ENCODE measurements around the gene LRRC3. TPM values are rescaled to one million over a fixed set of nuclear protein-coding genes. Genes with fewer than 3 reads are reported as not detected.

LRRC3 gene
- polyA plus RNA-seq, 1 of the 3 experiments (the other 2 are of a cell fraction), result 2.3 TPM

DNA sequence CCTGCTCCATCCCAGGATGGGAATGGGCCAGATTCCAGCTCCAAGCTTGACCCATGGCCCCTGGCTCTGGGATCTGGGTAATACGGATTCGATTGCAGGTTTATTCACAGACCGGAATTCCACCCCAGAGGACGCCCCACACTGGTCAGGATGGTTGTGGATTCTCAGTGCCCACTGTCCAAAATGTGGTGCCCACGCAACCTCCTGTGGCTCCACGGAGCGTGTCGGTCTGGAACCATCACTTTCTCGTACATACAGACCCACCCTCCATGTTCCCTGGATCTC is 53.1 kb downstream of the LRRC3 start (continued):
- TF ChIP-seq, protein P1, sequence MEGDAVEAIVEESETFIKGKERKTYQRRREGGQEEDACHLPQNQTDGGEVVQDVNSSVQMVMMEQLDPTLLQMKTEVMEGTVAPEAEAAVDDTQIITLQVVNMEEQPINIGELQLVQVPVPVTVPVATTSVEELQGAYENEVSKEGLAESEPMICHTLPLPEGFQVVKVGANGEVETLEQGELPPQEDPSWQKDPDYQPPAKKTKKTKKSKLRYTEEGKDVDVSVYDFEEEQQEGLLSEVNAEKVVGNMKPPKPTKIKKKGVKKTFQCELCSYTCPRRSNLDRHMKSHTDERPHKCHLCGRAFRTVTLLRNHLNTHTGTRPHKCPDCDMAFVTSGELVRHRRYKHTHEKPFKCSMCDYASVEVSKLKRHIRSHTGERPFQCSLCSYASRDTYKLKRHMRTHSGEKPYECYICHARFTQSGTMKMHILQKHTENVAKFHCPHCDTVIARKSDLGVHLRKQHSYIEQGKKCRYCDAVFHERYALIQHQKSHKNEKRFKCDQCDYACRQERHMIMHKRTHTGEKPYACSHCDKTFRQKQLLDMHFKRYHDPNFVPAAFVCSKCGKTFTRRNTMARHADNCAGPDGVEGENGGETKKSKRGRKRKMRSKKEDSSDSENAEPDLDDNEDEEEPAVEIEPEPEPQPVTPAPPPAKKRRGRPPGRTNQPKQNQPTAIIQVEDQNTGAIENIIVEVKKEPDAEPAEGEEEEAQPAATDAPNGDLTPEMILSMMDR (IDR thresholded peaks at IDR 0.05), result no peak
- TF ChIP-seq YY1 (IDR thresholded peaks at IDR 0.05; ENCODE audit: low read depth), result no peak

DNA sequence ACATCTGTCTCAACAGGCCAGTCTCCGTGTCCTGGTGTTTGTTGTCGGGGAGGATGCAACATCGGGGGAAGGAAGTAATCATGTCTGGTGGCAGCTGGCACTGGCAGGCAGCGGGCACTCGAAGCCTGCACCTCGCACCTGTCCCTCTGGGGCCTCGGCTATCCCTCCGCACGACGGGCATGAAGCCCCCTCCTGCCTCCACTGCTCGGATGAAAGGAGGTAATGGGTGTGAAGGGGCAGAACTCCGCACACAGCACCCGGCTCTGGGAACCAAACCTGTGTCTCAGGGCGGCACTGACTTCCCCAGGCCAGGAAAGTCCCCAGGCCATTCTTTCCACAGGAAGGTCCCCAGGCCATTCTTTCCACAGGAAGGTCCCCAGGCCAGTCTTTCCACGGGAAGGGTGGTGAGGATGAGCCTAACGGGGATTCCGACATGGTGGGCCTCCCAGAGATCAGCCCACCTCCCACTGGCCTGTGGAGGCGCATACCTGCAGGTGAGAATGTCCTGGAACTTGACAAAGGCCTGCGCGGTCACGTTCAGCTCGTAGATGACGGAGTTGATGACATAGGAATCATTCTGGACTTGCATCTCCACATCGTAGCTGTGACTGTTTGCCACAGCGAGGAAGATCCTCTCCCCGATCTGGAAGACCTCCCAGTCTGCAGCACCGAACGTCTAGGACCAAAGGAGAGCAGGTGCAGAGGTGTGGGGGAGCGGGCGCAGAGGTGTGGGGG is 53.6 kb downstream of the LRRC3 start:
- ChIA-PET CTCF (interaction anchor here (1.0 to 3.4 kb wide), 5 partner anchors 14 to 307 kb away, joined by 3 to 31 read pairs (median 6); no protein-coding TSS in a partner anchor), POLR2A (no interaction called here)
- 73% methylated on average over 15 of the region's 30 CpGs for WGBS (ENCODE audit: low lambda C conversion rate)
- no peaks in the 10 kb centered on the region for H3K79me2 ChIP-seq (ENCODE audit: insufficient read depth)
- TF ChIP-seq TEAD4 (IDR thresholded peaks at IDR 0.05; ENCODE audit: borderline replicate concordance, insufficient read depth) (no peak), JUND (IDR thresholded peaks at IDR 0.05) (no peak), CHD2 (IDR thresholded peaks at IDR 0.05; ENCODE audit: low read length, partially characterized antibody) (no peak), EZH2phosphoT487 (IDR thresholded peaks at IDR 0.05; ENCODE audit: borderline replicate concordance, low read depth) (no peak), RXRA (IDR thresholded peaks at IDR 0.05; ENCODE audit: borderline replicate concordance, low read depth) (no peak), ELF1 (IDR thresholded peaks at IDR 0.05) (no peak), SIN3A (IDR thresholded peaks at IDR 0.05; ENCODE audit: borderline replicate concordance, low read depth, low read length) (no peak), GABPA (IDR thresholded peaks at IDR 0.05; ENCODE audit: low read depth) (no peak), POLR2AphosphoS5 (IDR thresholded peaks at IDR 0.05; ENCODE audit: low read depth, low read length) (no peak), FOXM1 (IDR thresholded peaks at IDR 0.05; ENCODE audit: low read depth) (no peak), TCF12 (IDR thresholded peaks at IDR 0.05) (no peak), TAF1 (IDR thresholded peaks at IDR 0.05; ENCODE audit: borderline replicate concordance, low read depth, low read length) (no peak), FOXJ3 (CRISPR knock-in tag; IDR thresholded peaks at IDR 0.05) (no peak), SMC3 (IDR thresholded peaks at IDR 0.05; ENCODE audit: low read depth, low read length) (no peak)
- TF ChIP-seq, protein P2, sequence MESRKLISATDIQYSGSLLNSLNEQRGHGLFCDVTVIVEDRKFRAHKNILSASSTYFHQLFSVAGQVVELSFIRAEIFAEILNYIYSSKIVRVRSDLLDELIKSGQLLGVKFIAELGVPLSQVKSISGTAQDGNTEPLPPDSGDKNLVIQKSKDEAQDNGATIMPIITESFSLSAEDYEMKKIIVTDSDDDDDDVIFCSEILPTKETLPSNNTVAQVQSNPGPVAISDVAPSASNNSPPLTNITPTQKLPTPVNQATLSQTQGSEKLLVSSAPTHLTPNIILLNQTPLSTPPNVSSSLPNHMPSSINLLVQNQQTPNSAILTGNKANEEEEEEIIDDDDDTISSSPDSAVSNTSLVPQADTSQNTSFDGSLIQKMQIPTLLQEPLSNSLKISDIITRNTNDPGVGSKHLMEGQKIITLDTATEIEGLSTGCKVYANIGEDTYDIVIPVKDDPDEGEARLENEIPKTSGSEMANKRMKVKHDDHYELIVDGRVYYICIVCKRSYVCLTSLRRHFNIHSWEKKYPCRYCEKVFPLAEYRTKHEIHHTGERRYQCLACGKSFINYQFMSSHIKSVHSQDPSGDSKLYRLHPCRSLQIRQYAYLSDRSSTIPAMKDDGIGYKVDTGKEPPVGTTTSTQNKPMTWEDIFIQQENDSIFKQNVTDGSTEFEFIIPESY (IDR thresholded peaks at IDR 0.05; ENCODE audit: borderline replicate concordance, low read depth), result no peak
- TF ChIP-seq, protein P3, sequence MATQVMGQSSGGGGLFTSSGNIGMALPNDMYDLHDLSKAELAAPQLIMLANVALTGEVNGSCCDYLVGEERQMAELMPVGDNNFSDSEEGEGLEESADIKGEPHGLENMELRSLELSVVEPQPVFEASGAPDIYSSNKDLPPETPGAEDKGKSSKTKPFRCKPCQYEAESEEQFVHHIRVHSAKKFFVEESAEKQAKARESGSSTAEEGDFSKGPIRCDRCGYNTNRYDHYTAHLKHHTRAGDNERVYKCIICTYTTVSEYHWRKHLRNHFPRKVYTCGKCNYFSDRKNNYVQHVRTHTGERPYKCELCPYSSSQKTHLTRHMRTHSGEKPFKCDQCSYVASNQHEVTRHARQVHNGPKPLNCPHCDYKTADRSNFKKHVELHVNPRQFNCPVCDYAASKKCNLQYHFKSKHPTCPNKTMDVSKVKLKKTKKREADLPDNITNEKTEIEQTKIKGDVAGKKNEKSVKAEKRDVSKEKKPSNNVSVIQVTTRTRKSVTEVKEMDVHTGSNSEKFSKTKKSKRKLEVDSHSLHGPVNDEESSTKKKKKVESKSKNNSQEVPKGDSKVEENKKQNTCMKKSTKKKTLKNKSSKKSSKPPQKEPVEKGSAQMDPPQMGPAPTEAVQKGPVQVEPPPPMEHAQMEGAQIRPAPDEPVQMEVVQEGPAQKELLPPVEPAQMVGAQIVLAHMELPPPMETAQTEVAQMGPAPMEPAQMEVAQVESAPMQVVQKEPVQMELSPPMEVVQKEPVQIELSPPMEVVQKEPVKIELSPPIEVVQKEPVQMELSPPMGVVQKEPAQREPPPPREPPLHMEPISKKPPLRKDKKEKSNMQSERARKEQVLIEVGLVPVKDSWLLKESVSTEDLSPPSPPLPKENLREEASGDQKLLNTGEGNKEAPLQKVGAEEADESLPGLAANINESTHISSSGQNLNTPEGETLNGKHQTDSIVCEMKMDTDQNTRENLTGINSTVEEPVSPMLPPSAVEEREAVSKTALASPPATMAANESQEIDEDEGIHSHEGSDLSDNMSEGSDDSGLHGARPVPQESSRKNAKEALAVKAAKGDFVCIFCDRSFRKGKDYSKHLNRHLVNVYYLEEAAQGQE (IDR thresholded peaks at IDR 0.05; ENCODE audit: low read depth, low read length), result no peak
- TF ChIP-seq, protein P4, sequence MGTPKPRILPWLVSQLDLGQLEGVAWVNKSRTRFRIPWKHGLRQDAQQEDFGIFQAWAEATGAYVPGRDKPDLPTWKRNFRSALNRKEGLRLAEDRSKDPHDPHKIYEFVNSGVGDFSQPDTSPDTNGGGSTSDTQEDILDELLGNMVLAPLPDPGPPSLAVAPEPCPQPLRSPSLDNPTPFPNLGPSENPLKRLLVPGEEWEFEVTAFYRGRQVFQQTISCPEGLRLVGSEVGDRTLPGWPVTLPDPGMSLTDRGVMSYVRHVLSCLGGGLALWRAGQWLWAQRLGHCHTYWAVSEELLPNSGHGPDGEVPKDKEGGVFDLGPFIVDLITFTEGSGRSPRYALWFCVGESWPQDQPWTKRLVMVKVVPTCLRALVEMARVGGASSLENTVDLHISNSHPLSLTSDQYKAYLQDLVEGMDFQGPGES (IDR thresholded peaks at IDR 0.05; ENCODE audit: low read depth, low read length), result no peak
- TF ChIP-seq, protein P5, sequence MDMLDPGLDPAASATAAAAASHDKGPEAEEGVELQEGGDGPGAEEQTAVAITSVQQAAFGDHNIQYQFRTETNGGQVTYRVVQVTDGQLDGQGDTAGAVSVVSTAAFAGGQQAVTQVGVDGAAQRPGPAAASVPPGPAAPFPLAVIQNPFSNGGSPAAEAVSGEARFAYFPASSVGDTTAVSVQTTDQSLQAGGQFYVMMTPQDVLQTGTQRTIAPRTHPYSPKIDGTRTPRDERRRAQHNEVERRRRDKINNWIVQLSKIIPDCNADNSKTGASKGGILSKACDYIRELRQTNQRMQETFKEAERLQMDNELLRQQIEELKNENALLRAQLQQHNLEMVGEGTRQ (IDR thresholded peaks at IDR 0.05; ENCODE audit: borderline replicate concordance, low read depth, low read length), result no peak
- no peak overlapping the region for H3K4me2 ChIP-seq
- no peak for DNase-seq
- no peak overlapping the region for H3K4me3 ChIP-seq (ENCODE audit: low read depth in 2 of 2, low read length in 1 of 2)
- no peak overlapping the region for H3K27ac ChIP-seq (ENCODE audit: low read depth in 2 of 2, low read length in 1 of 2)
- no peaks in the 10 kb centered on the region for H3K9me3 ChIP-seq
- H3K36me3 ChIP-seq (replicated peaks in 1 of 2; ENCODE audit: control insufficient read depth in 1 of 2, insufficient read depth in 2 of 2, low read length in 1 of 2), result no peaks in the 10 kb centered on the region
- H2AFZ ChIP-seq (ENCODE audit: low read depth), result no peak overlapping the region
- H3K9ac ChIP-seq, result no peak overlapping the region
- H3F3A ChIP-seq (replicated peaks; ENCODE audit: insufficient read depth), result no peaks in the 10 kb centered on the region
- no peaks in the 10 kb centered on the region; a peak in 1 of 4 replicates for H3K4me1 ChIP-seq (ENCODE audit: control insufficient read depth in 1 of 2, insufficient read depth in 2 of 2, low read depth in 1 of 2, low read length in 1 of 2)
- H3K9me2 ChIP-seq, result no peaks in the 10 kb centered on the region
- no peaks in the 10 kb centered on the region for H4K20me1 ChIP-seq (ENCODE audit: insufficient read depth)
- 0 out of 2 replicates have a peak, but pooled peaks cover 9% of the 10 kb centered on the region for H3K27me3 ChIP-seq (ENCODE audit: insufficient read depth)

Data from SK-N-SH (cell line).